A549 (cell line): ENCODE results near the gene LYPD8.

Experiments used
- CBX2 ChIP-seq: fragments of 200-600 bp; sonication (generic); IDR thresholded peaks from 2 replicates; pipeline ENCODE4 v1.6.1; 2016; ENCODE audit warnings: low read depth, mild to moderate bottlenecking, borderline replicate concordance
- CTCF ChIP-seq: fragments of >200 bp; sonication (Bioruptor Twin); formaldehyde crosslinking; IDR thresholded peaks from 3 replicates; pipeline ENCODE4 v1.5.1; 2016
- HDAC2 ChIP-seq: fragments of 200-600 bp; sonication (generic); IDR thresholded peaks from 2 replicates; pipeline ENCODE4 v1.6.1; 2016
- JUN ChIP-seq, 2 experiments: fragments of >200 bp; sonication (Bioruptor Twin); formaldehyde crosslinking; IDR thresholded peaks; 2 replicates in 1 of 2; 3 replicates in 1 of 2; pipeline ENCODE4 v1.6.1; 2016 to 2017
- POLR2A ChIP-seq: IDR thresholded peaks from 2 replicates; pipeline ENCODE4 v1.6.1; 2012; ENCODE audit warnings: mild to moderate bottlenecking, low read length
- RAD21 ChIP-seq, 2 experiments: fragments of >200 bp in 1 of 2; sonication (Bioruptor Twin) in 1 of 2; formaldehyde crosslinking in 1 of 2; IDR thresholded peaks in 1 of 2; conservative IDR thresholded peaks in 1 of 2; 2 replicates in 1 of 2; 3 replicates in 1 of 2; pipeline ENCODE4 v1.6.1; 2012 to 2018; ENCODE audit warnings: inconsistent platforms in 1 of 2
- RFX5 ChIP-seq: fragments of 450-650 bp; IDR thresholded peaks from 2 replicates; pipeline ENCODE4 v1.7.1; 2014; ENCODE audit warnings: antibody characterized with exemption, mild to moderate bottlenecking, moderate library complexity
- SMC3 ChIP-seq: fragments of >200 bp; sonication (Bioruptor Twin); formaldehyde crosslinking; IDR thresholded peaks from 3 replicates; pipeline ENCODE4 v1.6.1; 2018; ENCODE audit warnings: inconsistent platforms
- TF ChIP-seq, protein P1 (sequence below): fragments of 200-600 bp; sonication (generic); IDR thresholded peaks from 2 replicates; pipeline ENCODE4 v1.6.1; 2016; ENCODE audit warnings: antibody characterized with exemption, mild to moderate bottlenecking, moderate library complexity

DNA sequence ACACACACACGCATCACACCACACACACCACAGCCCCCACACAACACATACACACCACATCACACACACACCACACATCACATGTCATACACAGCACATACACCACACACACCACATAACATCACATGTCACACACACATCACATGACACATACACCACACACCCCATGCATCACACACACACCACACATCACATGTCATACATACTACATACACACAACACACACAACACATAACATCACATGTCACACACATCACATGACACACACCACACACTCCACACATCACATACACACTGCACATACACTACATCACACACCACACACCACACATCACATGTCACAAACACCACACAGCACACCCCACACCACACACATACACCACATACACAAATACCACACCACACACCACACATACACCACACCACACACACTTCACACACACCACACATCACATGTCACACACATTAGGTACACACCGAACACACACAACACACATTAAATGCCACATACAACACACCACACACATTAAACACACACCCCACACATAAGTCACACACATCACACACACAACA, 1.8 kb downstream of the LYPD8 start:
- TF ChIP-seq SMC3 (no peak), POLR2A (no peak), CTCF (no peak), RAD21 (conservative IDR thresholded peaks at IDR 0.05 in 1 of 2, IDR thresholded peaks at IDR 0.05 in 1 of 2) (no peak), CBX2 (no peak), JUN (IDR thresholded peaks at IDR 0.05) (no peak), HDAC2 (no peak), RFX5 (no peak)
- TF ChIP-seq, protein P1, sequence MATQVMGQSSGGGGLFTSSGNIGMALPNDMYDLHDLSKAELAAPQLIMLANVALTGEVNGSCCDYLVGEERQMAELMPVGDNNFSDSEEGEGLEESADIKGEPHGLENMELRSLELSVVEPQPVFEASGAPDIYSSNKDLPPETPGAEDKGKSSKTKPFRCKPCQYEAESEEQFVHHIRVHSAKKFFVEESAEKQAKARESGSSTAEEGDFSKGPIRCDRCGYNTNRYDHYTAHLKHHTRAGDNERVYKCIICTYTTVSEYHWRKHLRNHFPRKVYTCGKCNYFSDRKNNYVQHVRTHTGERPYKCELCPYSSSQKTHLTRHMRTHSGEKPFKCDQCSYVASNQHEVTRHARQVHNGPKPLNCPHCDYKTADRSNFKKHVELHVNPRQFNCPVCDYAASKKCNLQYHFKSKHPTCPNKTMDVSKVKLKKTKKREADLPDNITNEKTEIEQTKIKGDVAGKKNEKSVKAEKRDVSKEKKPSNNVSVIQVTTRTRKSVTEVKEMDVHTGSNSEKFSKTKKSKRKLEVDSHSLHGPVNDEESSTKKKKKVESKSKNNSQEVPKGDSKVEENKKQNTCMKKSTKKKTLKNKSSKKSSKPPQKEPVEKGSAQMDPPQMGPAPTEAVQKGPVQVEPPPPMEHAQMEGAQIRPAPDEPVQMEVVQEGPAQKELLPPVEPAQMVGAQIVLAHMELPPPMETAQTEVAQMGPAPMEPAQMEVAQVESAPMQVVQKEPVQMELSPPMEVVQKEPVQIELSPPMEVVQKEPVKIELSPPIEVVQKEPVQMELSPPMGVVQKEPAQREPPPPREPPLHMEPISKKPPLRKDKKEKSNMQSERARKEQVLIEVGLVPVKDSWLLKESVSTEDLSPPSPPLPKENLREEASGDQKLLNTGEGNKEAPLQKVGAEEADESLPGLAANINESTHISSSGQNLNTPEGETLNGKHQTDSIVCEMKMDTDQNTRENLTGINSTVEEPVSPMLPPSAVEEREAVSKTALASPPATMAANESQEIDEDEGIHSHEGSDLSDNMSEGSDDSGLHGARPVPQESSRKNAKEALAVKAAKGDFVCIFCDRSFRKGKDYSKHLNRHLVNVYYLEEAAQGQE, result no peak
